Subcutaneous adipose tissue (tissue), 4 donors: ENCODE data around the gene CD101. TPM values are rescaled to one million over a fixed set of nuclear protein-coding genes. Genes with fewer than 3 reads are reported as not detected.

Source experiments
- CTCF ChIP-seq: fragments of 450-650 bp; IDR thresholded peaks from one replicate; pipeline ENCODE4 v1.5.1; 2016; ENCODE audit warnings: low read depth, mild to moderate bottlenecking, control low read depth, antibody characterized with exemption, moderate library complexity
- total RNA-seq, 4 donors: library from RNA; depleted of rRNA; stranded (reverse); fragments of >200 nt; gene quantifications; one replicate each; pipeline ENCODE4 v1.1.0, GENCODE V29; 2016

CD101 gene
- total RNA-seq, 4 donors from 2014 or later = 0.49 to 0.51 TPM; not detected in 2

DNA sequence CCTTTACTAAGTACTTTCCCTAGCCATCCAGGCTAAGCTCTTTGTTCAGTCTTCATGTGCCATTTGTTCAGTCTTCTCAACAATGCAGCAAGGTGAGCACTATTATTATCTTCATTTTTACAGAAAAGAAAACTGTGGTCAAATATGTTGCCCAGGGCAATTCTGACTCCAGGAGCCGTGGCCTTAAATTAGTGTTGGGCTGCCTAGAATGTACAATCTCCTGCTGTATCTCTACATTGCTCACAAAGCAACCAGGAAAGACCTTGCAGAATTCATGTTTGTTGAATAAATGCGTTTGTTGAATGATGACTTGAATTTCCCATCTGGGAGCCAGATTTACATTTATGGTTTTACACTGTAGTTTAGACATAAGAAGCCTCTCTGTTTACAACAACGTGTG is 14.2 kb downstream of the CD101 start:
- TF ChIP-seq CTCF = no peak

GRCh38 chr1:117017062-117017461 is 15.5 kb downstream of the CD101 start:
- no peak for TF ChIP-seq CTCF

DNA sequence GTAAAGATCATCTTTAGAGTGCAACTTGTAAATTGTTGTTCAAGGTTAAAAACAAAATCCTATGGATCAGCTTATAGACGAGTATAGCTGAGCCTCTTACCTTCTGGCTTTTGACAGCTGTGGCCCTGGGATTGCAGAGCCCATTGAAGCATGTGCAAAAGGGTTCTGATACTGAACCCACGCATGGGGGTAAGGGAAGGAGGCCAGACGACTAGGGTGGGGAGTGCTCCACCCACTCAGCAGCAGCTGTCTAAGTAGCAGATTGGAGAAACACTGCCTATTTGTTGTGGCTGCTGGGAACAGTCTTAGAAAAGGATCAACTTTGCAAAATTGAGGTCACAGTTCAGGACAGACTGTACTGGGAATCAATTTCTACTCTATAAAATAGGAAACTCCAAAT is 16.1 kb downstream of the CD101 start:
- no peak for TF ChIP-seq CTCF

DNA sequence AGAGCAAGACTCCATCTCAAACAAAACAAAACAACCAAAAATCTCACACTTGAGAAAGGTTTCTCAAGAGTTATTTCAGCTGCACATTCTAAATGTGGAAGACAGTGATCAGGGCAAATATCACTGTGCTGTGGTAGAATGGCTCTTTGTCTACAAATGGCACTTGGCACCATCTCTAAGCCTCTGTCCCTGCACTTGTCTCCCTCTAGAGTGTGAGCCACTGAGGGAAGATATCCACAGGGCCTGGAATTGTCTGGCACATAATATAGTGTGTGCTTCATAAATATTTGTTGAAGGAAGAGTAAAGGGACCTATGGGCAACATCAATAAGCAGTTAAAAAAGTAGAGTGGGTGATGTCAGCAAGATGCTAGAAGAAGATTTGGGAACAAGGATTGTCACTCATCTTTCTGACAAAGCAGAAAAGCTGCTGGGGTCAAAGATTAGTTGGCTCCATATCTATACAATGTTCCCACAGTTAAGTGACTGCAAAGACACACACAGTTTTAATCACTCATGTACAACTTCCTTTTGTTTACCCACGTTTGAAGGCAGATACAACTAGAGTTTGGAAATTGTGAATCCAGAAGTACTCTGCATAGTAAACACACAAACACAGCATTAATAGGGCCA is 19.1 kb downstream of the CD101 start:
- TF ChIP-seq CTCF = no peak

DNA sequence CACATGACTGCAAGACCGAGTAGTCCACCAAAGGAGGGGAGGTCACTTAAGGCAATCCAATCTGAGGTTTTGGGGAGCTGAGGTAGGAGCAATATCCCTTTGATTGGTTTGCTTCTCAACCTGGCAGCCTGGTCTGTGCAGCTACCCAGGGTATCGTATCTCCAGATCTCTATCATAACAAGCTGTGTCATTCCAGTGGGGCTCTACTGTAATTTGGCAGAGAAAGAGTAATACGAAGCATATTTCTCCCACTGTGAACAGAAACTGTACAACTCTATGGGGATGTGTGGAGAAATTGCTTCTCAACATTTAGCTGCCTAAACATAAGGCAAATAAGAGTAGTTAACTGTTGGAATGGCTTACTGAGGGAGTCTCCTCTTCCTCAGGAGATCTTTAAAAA is 20.6 kb downstream of the CD101 start:
- no peak for TF ChIP-seq CTCF

DNA sequence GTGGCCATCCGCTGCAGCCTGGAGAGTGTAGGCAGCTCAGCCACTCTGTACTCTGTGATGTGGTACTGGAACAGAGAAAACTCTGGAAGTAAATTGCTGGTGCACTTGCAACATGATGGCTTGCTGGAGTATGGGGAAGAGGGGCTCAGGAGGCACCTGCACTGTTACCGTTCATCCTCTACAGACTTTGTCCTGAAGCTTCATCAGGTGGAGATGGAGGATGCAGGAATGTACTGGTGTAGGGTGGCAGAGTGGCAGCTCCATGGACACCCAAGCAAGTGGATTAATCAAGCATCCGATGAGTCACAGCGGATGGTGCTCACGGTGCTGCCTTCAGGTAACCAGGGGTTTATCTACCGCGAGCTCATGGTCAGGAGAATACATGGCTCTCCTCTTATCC is 24.0 kb downstream of the CD101 start:
- no peak for TF ChIP-seq CTCF

- TF ChIP-seq CTCF = no peak
Measured at GRCh38 chr1:117026361-117026760, 24.8 kb downstream of the CD101 start.
